ENCODE data around the gene VIL1.
A peak's percentile ranks its signal among the peaks of the same experiment; 100 is the strongest.

The VIL1 gene

GRCh38 chr2:218418717-218419458, at the start of gene VIL1:
Gene VIL1 (plus strand): TSS chr2:218419123. CDS start chr2:218423779, 4,656 bp downstream.
- no peak for DNase-seq

DNA sequence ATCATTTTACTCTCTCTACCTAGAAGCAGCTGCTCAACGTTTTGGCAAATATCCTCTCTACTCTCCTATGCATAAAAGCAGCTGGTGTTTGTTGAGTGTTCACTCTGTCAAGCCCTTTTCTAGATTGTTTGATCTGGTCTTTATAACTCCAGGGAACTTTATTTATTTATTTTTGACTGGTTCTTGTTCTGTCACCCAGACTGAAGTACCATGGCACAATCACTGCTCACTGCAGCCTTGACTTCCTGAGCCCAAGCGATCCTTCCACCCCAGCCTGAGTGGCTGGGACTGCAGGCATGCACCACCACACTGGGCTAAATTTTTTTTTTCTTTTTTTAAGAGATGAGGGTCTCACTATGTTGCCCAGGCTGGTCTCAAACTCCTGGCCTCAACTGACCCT, 49.6 kb upstream of the VIL1 start:
- no peak for DNase-seq

- peak in 13 of 51 donors; percentile 4 to 71 (median 35) for DNase-seq
These were observed 48.4 kb upstream of the VIL1 start for GRCh38 chr2:218370410-218371063.

DNA sequence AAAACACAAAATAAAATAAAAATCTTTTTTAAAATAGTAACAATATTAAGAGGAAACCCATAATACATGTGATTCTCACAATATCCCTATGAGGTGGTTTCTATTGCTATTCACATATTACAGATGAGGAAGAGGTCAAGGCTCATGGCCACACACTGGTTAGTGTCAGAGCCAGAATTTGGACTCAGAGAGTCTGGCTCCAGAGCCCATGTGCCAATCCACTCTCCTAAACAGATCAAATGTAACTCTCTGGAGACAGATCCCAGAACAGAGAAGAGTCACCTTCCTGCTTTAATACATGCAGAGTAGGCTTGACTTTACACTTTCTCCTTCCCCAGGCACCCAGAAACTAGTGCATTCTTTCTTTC, 47.0 kb upstream of the VIL1 start:
- no peak for DNase-seq

GRCh38 chr2:218374795-218375194, 44.1 kb upstream of the VIL1 start:
- DNase-seq, result no peak

- DNase-seq, result no peak
These were observed 43.7 kb upstream of the VIL1 start for GRCh38 chr2:218375212-218375611.

DNA sequence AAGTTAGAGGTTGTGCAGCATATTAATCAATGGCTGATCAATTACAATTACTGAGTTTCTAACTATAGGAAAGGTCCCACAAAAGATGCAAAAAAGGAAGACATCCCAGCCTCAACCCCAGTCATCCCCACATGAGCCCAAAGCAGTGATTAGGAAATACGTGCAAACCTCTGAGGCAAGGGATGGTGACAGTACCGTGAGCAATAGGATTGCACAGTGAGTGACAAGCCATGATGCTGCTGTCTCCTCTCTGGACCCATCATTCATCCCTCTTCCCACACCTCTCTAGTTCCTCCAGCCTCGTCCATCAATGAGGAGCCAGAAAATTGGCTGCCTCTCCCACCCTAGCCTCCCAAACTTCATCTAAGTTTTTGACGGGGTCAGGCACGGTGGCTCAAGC, 40.9 kb upstream of the VIL1 start:
- DNase-seq, result no peak

GRCh38 chr2:218381916-218382366, 37.0 kb upstream of the VIL1 start, which contains the start of gene SLC11A1:
Gene SLC11A1 (plus strand): TSS chr2:218382273. CDS start chr2:218382369, 96 bp downstream.
- peak in 20 of 51 donors; percentile 10 to 61 (median 35) for DNase-seq

DNA sequence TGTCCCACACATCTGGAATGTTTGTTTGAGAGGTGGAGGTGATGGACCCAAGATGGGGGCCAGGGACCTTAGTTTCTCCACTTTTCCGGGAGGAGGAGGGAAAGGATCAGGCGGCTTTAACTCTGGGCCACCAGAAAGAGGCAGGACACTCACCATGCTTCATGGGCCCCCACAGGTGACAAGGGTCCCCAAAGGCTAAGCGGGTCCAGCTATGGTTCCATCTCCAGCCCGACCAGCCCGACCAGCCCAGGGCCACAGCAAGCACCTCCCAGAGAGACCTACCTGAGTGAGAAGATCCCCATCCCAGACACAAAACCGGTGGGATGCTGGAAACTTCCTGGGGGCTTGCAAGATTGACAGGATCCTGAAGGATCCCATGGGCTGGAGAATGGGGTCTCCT, 36.1 kb upstream of the VIL1 start:
- DNase-seq, result no peak

DNA sequence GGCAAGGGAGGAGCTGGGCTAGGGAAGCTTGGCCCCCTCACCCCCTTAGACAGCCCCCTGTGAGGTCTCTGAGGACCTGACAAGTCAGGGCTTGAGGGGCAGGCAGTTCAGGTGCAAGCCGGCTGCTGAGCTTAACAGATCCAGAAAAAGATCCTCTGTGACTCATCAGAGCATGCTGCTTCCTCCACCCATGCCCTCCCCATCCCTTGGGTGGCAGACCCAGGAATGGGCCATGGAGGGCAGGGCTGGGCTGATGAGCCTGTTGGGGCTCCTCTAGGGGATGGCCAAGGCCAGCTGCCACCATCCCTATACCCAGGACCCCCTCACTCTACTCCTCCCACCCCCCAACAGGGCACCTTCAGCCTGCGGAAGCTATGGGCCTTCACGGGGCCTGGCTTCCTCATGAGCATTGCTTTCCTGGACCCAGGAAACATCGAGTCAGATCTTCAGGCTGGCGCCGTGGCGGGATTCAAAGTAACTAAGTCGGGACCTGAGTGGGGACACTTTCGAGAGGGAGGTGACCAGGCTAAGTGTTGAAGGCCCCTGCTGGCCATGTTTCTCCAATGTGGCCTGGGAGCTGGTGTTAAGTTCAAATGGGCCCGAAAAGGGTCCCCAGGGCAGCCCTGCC, 34.9 kb upstream of the VIL1 start:
- peak in 1 of 51 donors; percentile 22 for DNase-seq

- no peak for DNase-seq
These were observed 33.9 kb upstream of the VIL1 start for GRCh38 chr2:218384975-218385374.

GRCh38 chr2:218386505-218387368, 32.2 kb upstream of the VIL1 start:
- no peak for DNase-seq

DNA sequence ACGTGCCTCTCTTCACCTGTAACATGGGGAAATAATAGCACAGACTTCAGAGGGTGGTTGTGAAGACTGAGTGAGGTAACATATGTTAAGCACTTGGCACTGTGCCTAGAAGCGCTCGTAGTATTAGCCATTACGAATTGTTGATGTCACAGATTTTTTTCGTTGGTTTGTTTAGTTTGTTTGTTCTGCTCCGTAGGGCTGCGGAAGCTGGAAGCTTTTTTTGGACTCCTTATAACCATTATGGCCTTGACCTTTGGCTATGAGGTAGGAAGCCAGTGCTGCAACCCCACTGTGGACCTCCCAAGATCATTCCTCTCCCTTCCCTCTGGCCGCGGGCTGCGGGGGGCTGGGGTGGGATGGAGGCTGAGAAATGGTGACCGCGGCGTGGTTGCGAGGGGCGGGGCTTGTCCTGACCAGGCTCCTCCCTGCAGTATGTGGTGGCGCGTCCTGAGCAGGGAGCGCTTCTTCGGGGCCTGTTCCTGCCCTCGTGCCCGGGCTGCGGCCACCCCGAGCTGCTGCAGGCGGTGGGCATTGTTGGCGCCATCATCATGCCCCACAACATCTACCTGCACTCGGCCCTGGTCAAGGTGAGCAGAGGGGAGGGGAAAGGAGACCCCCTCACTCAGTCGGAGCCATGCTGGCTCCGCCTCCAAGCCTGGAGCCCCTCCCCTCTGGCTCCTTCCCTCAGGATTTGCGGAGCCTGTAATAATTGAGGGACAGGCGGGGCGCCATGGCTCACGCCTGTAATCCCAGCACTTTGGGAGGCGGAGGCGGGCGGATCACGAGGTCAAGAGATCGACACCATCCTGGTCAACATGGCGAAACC, 31.3 kb upstream of the VIL1 start:
- DNase-seq, result peak in 1 of 51 donors; percentile 23

GRCh38 chr2:218389333-218390150, 29.4 kb upstream of the VIL1 start:
- DNase-seq, result no peak

DNA sequence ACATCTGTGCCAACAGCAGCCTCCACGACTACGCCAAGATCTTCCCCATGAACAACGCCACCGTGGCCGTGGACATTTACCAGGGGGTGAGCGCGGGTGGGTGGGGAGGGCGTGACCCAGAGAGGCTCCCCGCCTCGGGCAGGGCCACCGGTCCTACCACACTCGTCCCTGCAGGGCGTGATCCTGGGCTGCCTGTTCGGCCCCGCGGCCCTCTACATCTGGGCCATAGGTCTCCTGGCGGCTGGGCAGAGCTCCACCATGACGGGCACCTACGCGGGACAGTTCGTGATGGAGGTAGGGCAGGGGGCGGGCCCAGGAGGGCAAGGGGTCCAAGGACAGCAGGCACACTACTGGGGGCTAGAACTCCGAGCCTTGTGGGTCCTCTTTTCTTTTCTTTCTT, 27.7 kb upstream of the VIL1 start:
- no peak for DNase-seq

DNA sequence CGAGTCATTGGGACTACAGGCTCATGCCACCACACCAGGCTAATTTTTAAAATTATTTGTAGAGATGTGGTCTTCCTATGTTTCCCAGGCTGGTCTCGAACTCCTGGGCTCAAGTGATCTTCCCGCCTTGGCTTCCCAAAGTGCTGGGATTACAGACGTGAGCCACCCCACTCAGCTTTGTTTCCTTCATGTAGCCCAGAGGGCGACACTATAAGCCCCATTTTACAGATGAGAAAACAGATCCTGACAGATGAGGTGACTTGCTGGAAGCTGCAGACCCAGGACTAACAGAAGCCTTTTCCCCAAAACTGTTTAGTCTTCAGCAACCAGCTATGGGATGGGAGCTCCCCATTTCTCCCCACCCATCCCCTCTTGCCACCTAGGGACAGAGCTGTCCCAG, 26.5 kb upstream of the VIL1 start:
- no peak for DNase-seq

DNA sequence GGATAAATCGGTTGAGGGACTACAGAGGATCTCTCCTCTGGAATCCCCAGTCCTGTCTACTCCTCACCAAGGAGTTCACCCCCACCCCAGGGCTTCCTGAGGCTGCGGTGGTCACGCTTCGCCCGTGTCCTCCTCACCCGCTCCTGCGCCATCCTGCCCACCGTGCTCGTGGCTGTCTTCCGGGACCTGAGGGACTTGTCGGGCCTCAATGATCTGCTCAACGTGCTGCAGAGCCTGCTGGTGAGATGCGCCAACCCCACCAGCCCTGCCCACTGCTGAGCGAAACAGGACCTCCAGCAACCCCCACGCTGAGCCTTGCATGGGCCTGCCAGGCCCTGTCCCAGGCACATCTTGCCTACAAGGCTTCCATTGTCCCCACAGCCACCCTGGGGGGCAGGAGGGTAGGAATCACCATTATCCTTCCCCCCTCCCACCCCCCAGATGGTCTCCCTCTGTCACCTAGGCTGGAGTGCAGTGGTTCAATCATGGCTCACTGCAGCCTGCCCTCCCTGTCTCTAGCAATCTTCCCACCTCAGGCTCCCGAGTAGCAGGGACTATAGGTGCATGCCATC, 25.9 kb upstream of the VIL1 start:
- no peak for DNase-seq

GRCh38 chr2:218393750-218394290, 25.1 kb upstream of the VIL1 start:
- DNase-seq, result no peak
